ENCODE results near the gene LONRF2. TPM values are rescaled to one million over a fixed set of nuclear protein-coding genes. Genes with fewer than 3 reads are reported as not detected.

Gene LONRF2
- total and polyA plus RNA-seq, 2 donors from 2014 or later, result 1.1 to 6.3 TPM

GRCh38 chr2:100246163-100247145 lies 75.8 kb downstream of the LONRF2 start:
- DNase-seq (no peak), FAIRE-seq (no peak)
- Histone ChIP-seq H3K27me3 (ENCODE audit: control insufficient read depth, insufficient read depth, low read length) (no peaks in the 10 kb centered on the region), H3K4me3 (ENCODE audit: low read length in 3 of 3) (no peak overlapping the region), H3K9ac (ENCODE audit: low read length in 3 of 3) (no peak overlapping the region), H3K9me3 (ENCODE audit: control insufficient read depth in 2 of 3, insufficient read depth in 1 of 3, low read length in 3 of 3) (no peaks in the 10 kb centered on the region), H3K27ac (ENCODE audit: low read depth in 2 of 2, low read length in 2 of 2) (no peak overlapping the region), H3K4me1 (ENCODE audit: control insufficient read depth in 2 of 3, insufficient read depth in 2 of 3, low read depth in 1 of 3, low read length in 3 of 3) (no peaks in the 10 kb centered on the region), H3K36me3 (ENCODE audit: control insufficient read depth in 2 of 3, insufficient read depth in 3 of 3, low read length in 3 of 3) (no peaks in the 10 kb centered on the region)
- intact Hi-C loops (cut with DNase I), result no loop called here
- TF ChIP-seq, protein P1, sequence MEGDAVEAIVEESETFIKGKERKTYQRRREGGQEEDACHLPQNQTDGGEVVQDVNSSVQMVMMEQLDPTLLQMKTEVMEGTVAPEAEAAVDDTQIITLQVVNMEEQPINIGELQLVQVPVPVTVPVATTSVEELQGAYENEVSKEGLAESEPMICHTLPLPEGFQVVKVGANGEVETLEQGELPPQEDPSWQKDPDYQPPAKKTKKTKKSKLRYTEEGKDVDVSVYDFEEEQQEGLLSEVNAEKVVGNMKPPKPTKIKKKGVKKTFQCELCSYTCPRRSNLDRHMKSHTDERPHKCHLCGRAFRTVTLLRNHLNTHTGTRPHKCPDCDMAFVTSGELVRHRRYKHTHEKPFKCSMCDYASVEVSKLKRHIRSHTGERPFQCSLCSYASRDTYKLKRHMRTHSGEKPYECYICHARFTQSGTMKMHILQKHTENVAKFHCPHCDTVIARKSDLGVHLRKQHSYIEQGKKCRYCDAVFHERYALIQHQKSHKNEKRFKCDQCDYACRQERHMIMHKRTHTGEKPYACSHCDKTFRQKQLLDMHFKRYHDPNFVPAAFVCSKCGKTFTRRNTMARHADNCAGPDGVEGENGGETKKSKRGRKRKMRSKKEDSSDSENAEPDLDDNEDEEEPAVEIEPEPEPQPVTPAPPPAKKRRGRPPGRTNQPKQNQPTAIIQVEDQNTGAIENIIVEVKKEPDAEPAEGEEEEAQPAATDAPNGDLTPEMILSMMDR (IDR thresholded peaks at IDR 0.05; ENCODE audit: borderline replicate concordance, extremely low read depth, insufficient read depth), result peak; percentile 28

DNA sequence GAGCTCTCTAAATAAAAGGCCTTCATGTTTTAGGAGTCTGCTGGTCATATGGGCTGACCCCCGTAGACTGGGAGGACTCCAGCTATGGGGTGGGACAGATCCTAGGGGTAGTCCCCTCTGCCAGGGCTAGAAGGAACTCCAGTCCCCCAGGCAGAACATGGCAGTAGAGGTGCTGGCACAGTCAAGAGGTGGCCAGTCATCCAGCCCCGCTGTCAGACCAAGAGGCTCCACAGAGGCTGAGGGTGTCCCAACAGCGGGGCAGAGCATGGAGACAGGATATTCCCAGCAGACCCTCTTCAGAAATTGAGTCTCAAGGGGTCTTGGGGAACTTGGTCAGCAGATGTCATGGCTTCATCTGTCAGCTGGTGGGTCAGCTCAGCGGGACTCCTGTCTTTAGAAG lies 76.6 kb downstream of the LONRF2 start:
- no peaks in the 10 kb centered on the region for H3K4me1 ChIP-seq (ENCODE audit: control insufficient read depth in 2 of 3, insufficient read depth in 2 of 3, low read depth in 1 of 3, low read length in 3 of 3)
- no peaks in the 10 kb centered on the region for H3K9me3 ChIP-seq (ENCODE audit: control insufficient read depth in 2 of 3, insufficient read depth in 1 of 3, low read length in 3 of 3)
- H3K4me3 ChIP-seq (ENCODE audit: low read length in 3 of 3), result no peak overlapping the region
- H3K27me3 ChIP-seq (ENCODE audit: control insufficient read depth, insufficient read depth, low read length), result no peaks in the 10 kb centered on the region
- FAIRE-seq (no peak), DNase-seq (no peak)
- no peaks in the 10 kb centered on the region for H3K36me3 ChIP-seq (ENCODE audit: control insufficient read depth in 2 of 3, insufficient read depth in 3 of 3, low read length in 3 of 3)
- H3K27ac ChIP-seq (ENCODE audit: low read depth in 2 of 2, low read length in 2 of 2), result no peak overlapping the region
- TF ChIP-seq, protein P1 (IDR thresholded peaks at IDR 0.05; ENCODE audit: borderline replicate concordance, extremely low read depth, insufficient read depth), result no peak
- intact Hi-C loops (cut with DNase I), result no loop called here
- H3K9ac ChIP-seq (ENCODE audit: low read length in 3 of 3), result no peak overlapping the region

DNA sequence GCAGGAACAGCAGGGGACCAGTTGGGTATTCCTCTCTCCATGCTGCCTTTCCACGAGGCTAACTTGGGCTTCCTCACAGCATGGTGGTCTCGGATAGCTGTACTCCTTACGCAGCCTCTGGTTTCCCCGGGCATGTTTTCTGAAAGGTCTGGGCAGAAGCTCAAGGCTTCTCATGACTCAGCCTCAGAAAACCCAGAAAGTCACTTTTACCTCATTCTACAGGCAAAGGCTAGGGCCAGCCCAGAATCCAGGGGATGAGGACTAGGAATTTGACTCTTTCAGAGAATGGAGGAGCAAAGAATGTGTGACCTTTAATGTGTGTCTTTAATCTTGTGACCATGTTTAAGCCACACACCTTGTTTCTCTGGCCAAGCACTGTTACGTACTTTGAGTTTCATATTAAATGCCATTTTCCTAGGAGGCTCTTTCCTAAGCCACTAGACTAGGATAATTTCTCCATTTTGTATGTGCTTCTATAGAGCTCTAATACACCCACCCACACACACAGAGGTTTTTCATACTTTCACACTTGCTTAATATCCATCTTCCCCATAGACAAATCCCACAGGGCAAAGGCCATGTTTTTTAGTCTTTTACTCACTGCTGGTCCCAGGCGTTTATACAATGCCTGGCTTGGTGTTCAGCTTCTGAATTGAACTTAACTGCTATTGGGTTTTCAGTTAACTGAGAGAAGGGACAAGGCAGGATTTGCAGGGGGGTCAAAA lies 77.3 kb downstream of the LONRF2 start:
- H3K9me3 ChIP-seq (ENCODE audit: control insufficient read depth in 2 of 3, insufficient read depth in 1 of 3, low read length in 3 of 3), result no peaks in the 10 kb centered on the region
- no peak overlapping the region for H3K27ac ChIP-seq (ENCODE audit: low read depth in 2 of 2, low read length in 2 of 2)
- no peak overlapping the region for H3K9ac ChIP-seq (ENCODE audit: low read length in 3 of 3)
- no peak overlapping the region for H3K4me3 ChIP-seq (ENCODE audit: low read length in 3 of 3)
- FAIRE-seq (no peak), DNase-seq (no peak)
- intact Hi-C loops (cut with DNase I), result loop anchor here (5.0 kb wide), 1 partner anchor 688 kb away; no protein-coding TSS in a partner anchor
- no peaks in the 10 kb centered on the region for H3K36me3 ChIP-seq (ENCODE audit: control insufficient read depth in 2 of 3, insufficient read depth in 3 of 3, low read length in 3 of 3)
- TF ChIP-seq, protein P1 (IDR thresholded peaks at IDR 0.05; ENCODE audit: borderline replicate concordance, extremely low read depth, insufficient read depth), result no peak
- no peaks in the 10 kb centered on the region for H3K27me3 ChIP-seq (ENCODE audit: control insufficient read depth, insufficient read depth, low read length)
- H3K4me1 ChIP-seq (ENCODE audit: control insufficient read depth in 2 of 3, insufficient read depth in 2 of 3, low read depth in 1 of 3, low read length in 3 of 3), result no peaks in the 10 kb centered on the region

Data from kidney (tissue), 14 donors.